Thyroid gland (tissue), 4 donors: ENCODE measurements around the gene FBLN1. TPM values are rescaled to one million over a fixed set of nuclear protein-coding genes. Genes with fewer than 3 reads are reported as not detected.
"Not testable (repeated sequence)": the region's sequence is repeated elsewhere in the genome, so short reads cannot be mapped to it uniquely, and the experiment has no call there.

Experiments
- DNase-seq, 2 donors: peaks; one replicate each; pipeline ENCODE4 v3.0.0-alpha.2; 2019
- H3K27ac ChIP-seq, 3 donors: fragments of 200-600 bp; sonication (generic); 1 replicate in 2 of 3; 2 replicates in 1 of 3; pipeline ENCODE4 v1.5.1; 2016 to 2019; ENCODE audit warnings: mild to moderate bottlenecking in 1 of 3, moderate library complexity in 1 of 3
- H3K27me3 ChIP-seq: fragments of 200-600 bp; sonication (generic); one replicate; pipeline ENCODE4 v1.5.1; 2019
- H3K36me3 ChIP-seq, 2 donors: fragments of 200-600 bp; sonication (generic); one replicate each; pipeline ENCODE4 v1.5.1; 2016 to 2019
- H3K4me1 ChIP-seq, 2 donors: fragments of 200-600 bp; sonication (generic); one replicate each; pipeline ENCODE4 v1.5.1; 2017 to 2019
- H3K4me3 ChIP-seq, 3 donors: fragments of 200-600 bp; sonication (generic); replicated peaks in 1 of 3; 1 replicate in 2 of 3; 2 replicates in 1 of 3; pipeline ENCODE4 v1.5.1; 2016; ENCODE audit warnings: mild to moderate bottlenecking in 1 of 3
- H3K9me3 ChIP-seq: fragments of 200-600 bp; sonication (generic); one replicate; pipeline ENCODE4 v1.5.1; 2017
- CTCF ChIP-seq, 6 experiments: fragments of 200-600 bp in 3 of 6; fragments of 450-650 bp in 3 of 6; sonication (generic) in 3 of 6; IDR thresholded peaks; one replicate each; pipeline ENCODE4 v1.5.1; 2016 to 2019; ENCODE audit warnings: antibody characterized with exemption in 6 of 6, mild to moderate bottlenecking in 2 of 6, inconsistent platforms in 1 of 6, moderate library complexity in 1 of 6
- POLR2A ChIP-seq, 2 donors: fragments of 450-650 bp; IDR thresholded peaks; one replicate each; pipeline ENCODE4 v1.6.1; 2017; ENCODE audit warnings: antibody characterized with exemption in 2 of 2, mild to moderate bottlenecking in 2 of 2, moderate library complexity in 1 of 2
- WGBS, 2 donors: methylation state at CpG; one replicate each; pipeline ENCODE4 v1.1.5; 2017; 5-methylcytosine and 5-hydroxymethylcytosine counted together
- intact Hi-C: fragments of 100-400 bp; cut with DNase I; formaldehyde crosslinking; loops from one replicate; pipeline ENCODE4 v1.15.1; 2023
- total RNA-seq, 4 donors: library from RNA; depleted of rRNA; stranded (reverse); fragments of >200 nt; gene quantifications; one replicate each; pipeline ENCODE4 v1.2.3, GENCODE V29; 2016

FBLN1 gene
- total RNA-seq, 4 donors from 2014 or later: 52.3 to 199 (median 163) TPM

DNA sequence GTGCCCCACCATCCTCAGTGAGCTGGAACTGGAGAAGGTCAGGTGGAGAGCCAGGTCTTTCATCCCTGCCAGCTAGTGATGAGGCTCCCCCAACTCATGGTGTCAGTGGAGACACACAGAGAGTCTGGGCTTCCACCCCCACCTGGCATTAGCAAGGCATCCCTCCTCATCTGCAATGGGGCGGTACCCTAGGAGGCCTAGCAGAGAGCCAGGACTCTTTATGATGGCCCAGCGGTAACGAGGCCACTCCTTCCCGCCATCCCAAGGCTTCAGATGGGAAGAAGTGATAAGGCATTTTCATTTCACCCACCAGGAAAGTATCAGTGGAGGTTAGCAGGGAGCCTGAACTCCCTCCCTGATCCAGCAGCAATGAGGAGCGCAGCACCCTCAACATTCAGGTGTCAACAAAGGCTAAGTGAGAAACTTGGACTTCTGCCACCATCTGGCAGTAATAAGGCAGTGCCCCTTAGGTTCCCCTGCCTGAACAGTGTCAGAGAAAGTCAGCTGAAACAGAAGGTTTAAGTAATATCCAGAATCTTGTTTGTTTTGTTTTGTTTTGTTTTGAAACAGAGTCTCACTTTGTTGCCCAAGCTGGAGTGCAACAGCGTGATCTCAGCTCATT, 40.5 kb upstream of the FBLN1 start:
- H3K4me3 ChIP-seq: no peak overlapping the region
- H3K36me3 ChIP-seq: no peaks in the 10 kb centered on the region
- intact Hi-C loops: no loop called here
- TF ChIP-seq CTCF (IDR thresholded peaks at IDR 0.05) (no peak), POLR2A (IDR thresholded peaks at IDR 0.05) (no peak)
- H3K4me1 ChIP-seq: peaks cover 0 to 10% of the 10 kb centered on the region in 2 donors
- H3K9me3 ChIP-seq: no peaks in the 10 kb centered on the region
- WGBS, 2 donors: 84 to 87% methylated on average over 4 to 6 of the region's 6 CpGs
- no peak overlapping the region for H3K27ac ChIP-seq
- no peaks in the 10 kb centered on the region for H3K27me3 ChIP-seq
- DNase-seq: no peak

GRCh38 chr22:45463691-45464090, 39.0 kb upstream of the FBLN1 start:
- DNase-seq, H3K9me3 ChIP-seq, H3K36me3 ChIP-seq, H3K27me3 ChIP-seq, H3K27ac ChIP-seq, intact Hi-C loops, H3K4me3 ChIP-seq: not testable (repeated sequence)
- peaks cover 5 to 14% of the 10 kb centered on the region in 2 donors for H3K4me1 ChIP-seq
- 95% methylated on average over 3 of the region's 3 CpGs for WGBS, 2 donors

DNA sequence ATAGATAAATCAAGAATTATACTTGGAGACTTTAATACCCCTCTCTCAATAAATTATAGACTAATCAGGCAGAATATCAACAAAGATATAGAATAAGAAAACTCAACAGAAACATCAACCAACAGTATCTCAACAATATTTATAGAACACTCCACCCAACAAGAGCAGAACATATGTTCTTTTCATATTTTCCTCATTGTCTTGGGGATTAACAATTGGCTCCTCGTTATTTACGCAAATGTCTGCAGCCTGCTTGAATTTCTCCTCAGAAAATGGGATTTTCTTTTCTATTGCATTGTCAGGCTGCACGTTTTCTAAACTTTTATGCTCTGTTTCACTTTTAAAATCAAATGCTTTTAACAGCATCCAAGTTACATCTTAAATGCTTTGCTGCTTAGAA, 37.0 kb upstream of the FBLN1 start:
- intact Hi-C loops: no loop called here
- 67 to 71% methylated on average over 3 of the region's 3 CpGs for WGBS, 2 donors
- no peaks in the 10 kb centered on the region for H3K9me3 ChIP-seq

GRCh38 chr22:45468872-45469271, 33.8 kb upstream of the FBLN1 start:
- no peaks in the 10 kb centered on the region for H3K9me3 ChIP-seq
- no peak for TF ChIP-seq CTCF (IDR thresholded peaks at IDR 0.05)
- peak in 1 of 2 donors; percentile 57 for TF ChIP-seq POLR2A (IDR thresholded peaks at IDR 0.05)
- H3K36me3 ChIP-seq: no peaks in the 10 kb centered on the region
- no peaks in the 10 kb centered on the region for H3K27me3 ChIP-seq
- intact Hi-C loops: no loop called here
- WGBS, 2 donors: 31 to 40% methylated on average over 7 of the region's 7 CpGs
- H3K4me1 ChIP-seq: peaks cover 42 to 43% of the 10 kb centered on the region in 2 donors
- H3K4me3 ChIP-seq: no peak overlapping the region
- peak; percentile 67 to 73 for DNase-seq
- peak overlapping the region; percentile 74 to 90 (median 88) for H3K27ac ChIP-seq

More for the DNA sequence above, 37.0 kb upstream of the FBLN1 start:
- TF ChIP-seq CTCF (IDR thresholded peaks at IDR 0.05) (no peak), POLR2A (IDR thresholded peaks at IDR 0.05) (no peak)
- H3K27me3 ChIP-seq: no peaks in the 10 kb centered on the region
- DNase-seq: no peak
- H3K27ac ChIP-seq: no peak overlapping the region
- no peak overlapping the region for H3K4me3 ChIP-seq
- H3K36me3 ChIP-seq: no peaks in the 10 kb centered on the region
- H3K4me1 ChIP-seq: peaks cover 22 to 29% of the 10 kb centered on the region in 2 donors

DNA sequence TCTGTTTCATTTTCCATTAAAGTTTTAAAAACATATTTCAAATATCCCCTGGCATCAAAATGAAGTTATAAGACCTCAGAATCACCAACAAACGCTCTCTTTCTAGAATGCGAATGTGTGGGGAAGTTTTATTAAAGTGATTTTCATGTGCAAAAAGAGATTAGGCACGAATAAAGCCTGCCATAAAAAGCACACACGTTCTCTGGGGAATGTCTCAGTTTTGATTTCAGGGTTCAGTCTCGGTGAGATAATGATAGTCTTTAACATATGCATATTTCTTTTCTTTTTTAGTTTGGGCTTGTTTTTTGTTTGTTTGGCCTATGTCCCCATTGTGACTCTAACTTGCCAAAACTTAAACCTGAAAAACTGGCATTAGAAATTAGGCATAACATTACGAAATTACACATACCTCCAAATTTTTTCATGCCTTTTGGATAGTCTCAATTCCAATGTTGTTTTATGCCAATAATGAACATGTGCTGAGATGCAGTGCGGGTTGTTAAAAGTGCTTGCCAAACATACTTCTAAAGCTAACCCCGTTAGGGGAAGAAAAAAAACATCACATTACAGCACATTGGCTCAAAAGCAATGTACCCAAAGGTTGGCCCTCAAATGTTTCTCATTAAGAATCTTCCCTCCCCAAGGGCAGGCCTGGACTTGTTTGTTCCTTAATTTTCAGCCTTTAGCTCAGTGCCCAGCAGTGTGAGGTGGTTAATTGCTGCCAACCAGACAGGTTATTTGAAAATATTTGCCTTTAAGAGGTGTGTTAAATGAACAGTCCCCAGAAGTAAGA, 33.2 kb upstream of the FBLN1 start:
- peak overlapping the region; percentile 74 to 90 (median 88) for H3K27ac ChIP-seq
- H3K27me3 ChIP-seq: no peaks in the 10 kb centered on the region
- H3K36me3 ChIP-seq: no peaks in the 10 kb centered on the region
- intact Hi-C loops: no loop called here
- TF ChIP-seq CTCF (IDR thresholded peaks at IDR 0.05) (no peak), POLR2A (IDR thresholded peaks at IDR 0.05) (no peak)
- no peak overlapping the region for H3K4me3 ChIP-seq
- no peaks in the 10 kb centered on the region for H3K9me3 ChIP-seq
- peak in 1 of 2 donors; percentile 19 for DNase-seq
- WGBS, 2 donors: 35 to 53% methylated on average over 8 of the region's 8 CpGs
- peaks cover 42 to 48% of the 10 kb centered on the region in 2 donors for H3K4me1 ChIP-seq
